ENCODE data around the gene LRP3.

LRP3 gene

GRCh38 chr19:33227242-33227650 lies 33.1 kb downstream of the LRP3 start:
- Histone ChIP-seq H3K4ac (ENCODE audit: low read depth in 1 of 2, low read length in 2 of 2) (no peak overlapping the region), H3K4me3 (ENCODE audit: insufficient read depth in 1 of 2, low read depth in 1 of 2, low read length in 2 of 2) (peak overlapping the region in 1 of 2 experiments; percentile 34), H2BK12ac (ENCODE audit: low read length in 2 of 2) (no peak overlapping the region), H3K23ac (ENCODE audit: low read length in 2 of 2) (no peak overlapping the region), H2BK15ac (ENCODE audit: low read depth, poor library complexity, severe bottlenecking) (no peak overlapping the region), H3K27me3 (ENCODE audit: control insufficient read depth in 1 of 2, insufficient read depth in 1 of 2, low read length in 2 of 2) (peaks cover 53 to 61% of the 10 kb centered on the region in 2 experiments), H2AK5ac (ENCODE audit: low read length, severe bottlenecking) (no peak overlapping the region), H3K14ac (ENCODE audit: low read length in 2 of 2) (no peak overlapping the region), H3K79me1 (replicated peaks; ENCODE audit: low read length, poor library complexity, severe bottlenecking) (no peaks in the 10 kb centered on the region), H3K18ac (ENCODE audit: low read depth in 1 of 2, low read length in 2 of 2) (no peak overlapping the region), H3K4me2 (ENCODE audit: low read length, poor library complexity, severe bottlenecking) (peak overlapping the region; percentile 52), H3K9ac (ENCODE audit: low read length) (no peak overlapping the region), H4K91ac (ENCODE audit: low read length) (no peak overlapping the region), H2BK5ac (ENCODE audit: low read depth, low read length, poor library complexity, severe bottlenecking) (no peak overlapping the region), H4K8ac (ENCODE audit: low read length) (no peak overlapping the region), H2BK120ac (ENCODE audit: low read depth, low read length) (no peak overlapping the region), H3K36me3 (ENCODE audit: control insufficient read depth in 1 of 2, insufficient read depth in 2 of 2, low read depth in 1 of 2, low read length in 2 of 2) (no peaks in the 10 kb centered on the region), H2AFZ (ENCODE audit: low read depth, low read length) (no peak overlapping the region), H3K27ac (ENCODE audit: low read length, poor library complexity, severe bottlenecking) (peak overlapping the region; percentile 14), H3K9me3 (ENCODE audit: control insufficient read depth, low read length) (peaks cover 24% of the 10 kb centered on the region), H3K4me1 (ENCODE audit: control insufficient read depth, insufficient read depth, low read depth, low read length) (peaks cover 11% of the 10 kb centered on the region)
- DNase-seq = peak; percentile 48
- WGBS = 28% methylated on average over 18 of the region's 18 CpGs

- Histone ChIP-seq H2BK12ac (ENCODE audit: low read length in 2 of 2) (no peak overlapping the region), H2AK5ac (ENCODE audit: low read length, severe bottlenecking) (no peak overlapping the region), H3K23ac (ENCODE audit: low read length in 2 of 2) (no peak overlapping the region), H3K4me3 (ENCODE audit: insufficient read depth in 1 of 2, low read depth in 1 of 2, low read length in 2 of 2) (no peak overlapping the region), H2AFZ (ENCODE audit: low read depth, low read length) (no peak overlapping the region), H3K18ac (ENCODE audit: low read depth in 1 of 2, low read length in 2 of 2) (no peak overlapping the region), H2BK15ac (ENCODE audit: low read depth, poor library complexity, severe bottlenecking) (no peak overlapping the region), H3K4ac (ENCODE audit: low read depth in 1 of 2, low read length in 2 of 2) (no peak overlapping the region), H3K36me3 (ENCODE audit: control insufficient read depth in 1 of 2, insufficient read depth in 2 of 2, low read depth in 1 of 2, low read length in 2 of 2) (no peaks in the 10 kb centered on the region), H3K27ac (ENCODE audit: low read length, poor library complexity, severe bottlenecking) (no peak overlapping the region), H2BK5ac (ENCODE audit: low read depth, low read length, poor library complexity, severe bottlenecking) (no peak overlapping the region), H3K9me3 (ENCODE audit: control insufficient read depth, low read length) (peaks cover 24% of the 10 kb centered on the region), H3K4me2 (ENCODE audit: low read length, poor library complexity, severe bottlenecking) (no peak overlapping the region), H3K4me1 (ENCODE audit: control insufficient read depth, insufficient read depth, low read depth, low read length) (peaks cover 11% of the 10 kb centered on the region), H4K91ac (ENCODE audit: low read length) (no peak overlapping the region), H3K27me3 (ENCODE audit: control insufficient read depth in 1 of 2, insufficient read depth in 1 of 2, low read length in 2 of 2) (peaks cover 51 to 64% of the 10 kb centered on the region in 2 experiments), H3K79me1 (replicated peaks; ENCODE audit: low read length, poor library complexity, severe bottlenecking) (no peaks in the 10 kb centered on the region), H3K14ac (ENCODE audit: low read length in 2 of 2) (no peak overlapping the region), H3K9ac (ENCODE audit: low read length) (no peak overlapping the region), H2BK120ac (ENCODE audit: low read depth, low read length) (no peak overlapping the region), H4K8ac (ENCODE audit: low read length) (no peak overlapping the region)
- DNase-seq = peak; percentile 15
- WGBS = no CpG with 5 or more reads among the region's 1 CpG
Observed at GRCh38 chr19:33227870-33228599, 33.9 kb downstream of the LRP3 start.

GRCh38 chr19:33229962-33230361 lies 35.8 kb downstream of the LRP3 start:
- Histone ChIP-seq H3K36me3 (ENCODE audit: control insufficient read depth in 1 of 2, insufficient read depth in 2 of 2, low read depth in 1 of 2, low read length in 2 of 2) (no peaks in the 10 kb centered on the region), H3K79me1 (replicated peaks; ENCODE audit: low read length, poor library complexity, severe bottlenecking) (no peaks in the 10 kb centered on the region), H3K27ac (ENCODE audit: low read length, poor library complexity, severe bottlenecking) (no peak overlapping the region), H2AK5ac (ENCODE audit: low read length, severe bottlenecking) (no peak overlapping the region), H4K8ac (ENCODE audit: low read length) (no peak overlapping the region), H3K4me3 (ENCODE audit: insufficient read depth in 1 of 2, low read depth in 1 of 2, low read length in 2 of 2) (no peak overlapping the region), H2BK120ac (ENCODE audit: low read depth, low read length) (no peak overlapping the region), H3K9me3 (ENCODE audit: control insufficient read depth, low read length) (peaks cover 24% of the 10 kb centered on the region), H3K9ac (ENCODE audit: low read length) (no peak overlapping the region), H3K23ac (ENCODE audit: low read length in 2 of 2) (no peak overlapping the region), H3K4me2 (ENCODE audit: low read length, poor library complexity, severe bottlenecking) (no peak overlapping the region), H2BK15ac (ENCODE audit: low read depth, poor library complexity, severe bottlenecking) (no peak overlapping the region), H3K4ac (ENCODE audit: low read depth in 1 of 2, low read length in 2 of 2) (no peak overlapping the region), H4K91ac (ENCODE audit: low read length) (no peak overlapping the region), H3K14ac (ENCODE audit: low read length in 2 of 2) (no peak overlapping the region), H2BK12ac (ENCODE audit: low read length in 2 of 2) (no peak overlapping the region), H3K27me3 (ENCODE audit: control insufficient read depth in 1 of 2, insufficient read depth in 1 of 2, low read length in 2 of 2) (peaks cover 47 to 64% of the 10 kb centered on the region in 2 experiments), H3K18ac (ENCODE audit: low read depth in 1 of 2, low read length in 2 of 2) (no peak overlapping the region), H3K4me1 (ENCODE audit: control insufficient read depth, insufficient read depth, low read depth, low read length) (peaks cover 11% of the 10 kb centered on the region), H2BK5ac (ENCODE audit: low read depth, low read length, poor library complexity, severe bottlenecking) (no peak overlapping the region), H2AFZ (ENCODE audit: low read depth, low read length) (no peak overlapping the region)
- no peak for DNase-seq
- WGBS = 94% methylated on average over 4 of the region's 5 CpGs

- H3K18ac ChIP-seq (ENCODE audit: low read depth in 1 of 2, low read length in 2 of 2) = no peak overlapping the region
- H2AFZ ChIP-seq (ENCODE audit: low read depth, low read length) = no peak overlapping the region
- peaks cover 35 to 52% of the 10 kb centered on the region in 2 experiments for H3K27me3 ChIP-seq (ENCODE audit: control insufficient read depth in 1 of 2, insufficient read depth in 1 of 2, low read length in 2 of 2)
- H2BK15ac ChIP-seq (ENCODE audit: low read depth, poor library complexity, severe bottlenecking) = no peak overlapping the region
- peaks cover 3% of the 10 kb centered on the region for H3K4me1 ChIP-seq (ENCODE audit: control insufficient read depth, insufficient read depth, low read depth, low read length)
- H2BK5ac ChIP-seq (ENCODE audit: low read depth, low read length, poor library complexity, severe bottlenecking) = no peak overlapping the region
- no peak overlapping the region for H3K4me3 ChIP-seq (ENCODE audit: insufficient read depth in 1 of 2, low read depth in 1 of 2, low read length in 2 of 2)
- no peaks in the 10 kb centered on the region for H3K36me3 ChIP-seq (ENCODE audit: control insufficient read depth in 1 of 2, insufficient read depth in 2 of 2, low read depth in 1 of 2, low read length in 2 of 2)
- H3K9ac ChIP-seq (ENCODE audit: low read length) = no peak overlapping the region
- H3K4ac ChIP-seq (ENCODE audit: low read depth in 1 of 2, low read length in 2 of 2) = no peak overlapping the region
- H2BK12ac ChIP-seq (ENCODE audit: low read length in 2 of 2) = no peak overlapping the region
- H4K8ac ChIP-seq (ENCODE audit: low read length) = no peak overlapping the region
- H4K91ac ChIP-seq (ENCODE audit: low read length) = no peak overlapping the region
- H2BK120ac ChIP-seq (ENCODE audit: low read depth, low read length) = no peak overlapping the region
- H3K23ac ChIP-seq (ENCODE audit: low read length in 2 of 2) = no peak overlapping the region
- DNase-seq = peak; percentile 38
- 91% methylated on average over 3 of the region's 5 CpGs for WGBS
- H3K14ac ChIP-seq (ENCODE audit: low read length in 2 of 2) = no peak overlapping the region
- no peak overlapping the region for H3K4me2 ChIP-seq (ENCODE audit: low read length, poor library complexity, severe bottlenecking)
- H3K27ac ChIP-seq (ENCODE audit: low read length, poor library complexity, severe bottlenecking) = no peak overlapping the region
- no peak overlapping the region for H2AK5ac ChIP-seq (ENCODE audit: low read length, severe bottlenecking)
- peaks cover 24% of the 10 kb centered on the region for H3K9me3 ChIP-seq (ENCODE audit: control insufficient read depth, low read length)
- H3K79me1 ChIP-seq (replicated peaks; ENCODE audit: low read length, poor library complexity, severe bottlenecking) = no peaks in the 10 kb centered on the region
Observed at GRCh38 chr19:33231511-33231910, 37.4 kb downstream of the LRP3 start.

All from mesenchymal stem cell (in vitro differentiated cells and primary cell).